Activated gamma-delta T cell treated with Interleukin-2 at 50 U/mL for 16 hours (primary cell): ENCODE data around the gene TMPRSS11F.

Experiments
- DNase-seq: peaks from one replicate; pipeline ENCODE4 v3.0.0-alpha.2; 2020

Gene TMPRSS11F

DNA sequence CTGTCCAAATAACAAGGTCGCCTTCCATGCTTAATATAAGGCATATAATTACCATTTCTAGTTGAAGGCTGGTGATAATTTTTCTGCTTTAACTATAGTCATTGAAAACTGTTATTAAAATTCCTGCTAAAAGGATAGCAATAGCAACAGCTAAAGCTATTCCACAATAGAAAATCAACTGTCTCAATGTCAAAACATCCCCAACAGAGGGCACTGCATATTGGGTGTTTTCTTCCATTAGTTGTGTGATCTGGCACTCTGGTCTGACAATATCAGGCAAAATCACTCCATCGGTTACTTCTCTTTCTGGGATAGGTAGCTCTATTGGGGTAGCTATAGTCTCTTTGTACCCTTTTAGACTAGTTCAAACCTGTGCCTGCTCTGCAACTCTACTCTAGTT is 53.5 kb downstream of the TMPRSS11F start:
- DNase-seq: no peak

DNA sequence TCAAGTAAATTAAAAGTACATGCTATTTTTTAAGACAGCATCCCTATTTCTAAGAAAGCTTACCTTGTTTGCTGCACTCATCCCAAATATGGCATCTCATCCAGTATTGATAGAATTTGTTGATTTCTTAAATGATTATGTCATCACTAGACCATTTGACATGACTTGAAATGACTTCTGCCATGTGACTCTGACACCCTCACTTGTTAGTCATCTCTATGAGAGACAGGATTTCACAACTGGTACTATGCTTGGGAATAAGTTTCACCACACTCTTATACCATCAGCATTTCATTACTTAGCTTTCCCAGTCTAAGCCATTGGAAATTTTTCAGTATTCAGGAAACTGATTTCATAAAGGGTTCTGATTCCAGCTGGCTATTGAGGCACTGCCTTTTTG is 55.3 kb downstream of the TMPRSS11F start:
- no peak for DNase-seq

DNA sequence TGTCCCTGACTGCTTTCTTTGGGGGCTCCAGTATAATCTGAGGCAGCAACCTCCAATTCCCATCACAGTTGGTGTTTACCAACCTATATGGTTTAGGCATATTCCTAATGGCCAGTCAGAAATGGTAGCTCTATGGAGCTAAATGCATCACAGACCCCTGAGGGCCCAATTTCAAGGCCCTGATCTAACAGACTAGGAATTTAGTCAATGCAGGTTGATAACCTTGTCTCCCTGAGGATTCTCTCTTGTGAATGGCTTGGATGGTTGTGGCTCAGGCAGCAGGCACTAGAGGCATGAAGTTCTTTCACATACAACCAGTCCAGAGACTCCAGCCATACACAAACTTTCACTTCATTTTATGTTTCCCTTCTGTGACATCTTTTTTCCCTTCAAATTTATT is 59.4 kb downstream of the TMPRSS11F start:
- DNase-seq: no peak

DNA sequence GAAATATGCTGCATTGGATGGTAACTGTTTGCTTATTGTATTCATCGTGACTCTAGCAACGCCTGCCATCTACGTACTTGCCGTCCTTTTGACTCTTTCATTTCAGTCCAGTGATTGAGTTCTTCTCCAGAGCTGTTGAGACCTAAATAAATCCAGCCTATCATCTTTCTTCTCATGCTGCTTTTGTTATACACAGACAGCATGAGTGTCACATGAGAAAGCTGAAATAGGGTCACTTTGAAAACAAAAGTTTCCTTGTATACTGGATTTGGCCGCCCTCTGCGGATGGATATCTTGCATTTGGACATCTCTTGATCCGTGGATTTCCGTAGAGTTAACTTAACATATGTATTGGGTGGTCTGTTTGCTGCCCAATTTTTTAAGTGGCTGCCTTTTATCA is 67.2 kb downstream of the TMPRSS11F start:
- no peak for DNase-seq

DNA sequence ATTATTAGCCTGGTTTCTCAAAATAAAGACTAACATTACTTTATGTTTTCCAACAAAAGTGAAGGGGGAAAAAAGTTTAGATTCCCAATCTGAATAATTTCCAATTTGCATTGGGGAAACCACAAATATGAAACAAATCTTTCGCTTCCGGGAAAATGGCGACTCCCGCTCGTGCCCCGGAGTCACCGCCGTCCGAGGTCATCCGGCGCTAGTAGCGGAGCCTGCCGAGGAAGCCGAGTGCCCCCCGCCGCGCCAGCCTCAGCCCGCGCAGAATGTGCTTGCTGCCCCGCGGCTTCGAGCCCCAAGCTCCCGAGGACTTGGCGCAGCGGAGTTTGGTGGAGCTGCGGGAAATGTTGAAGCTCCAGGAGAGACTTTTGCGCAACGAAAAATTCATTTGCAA is 91.4 kb downstream of the TMPRSS11F start:
- DNase-seq: no peak

DNA sequence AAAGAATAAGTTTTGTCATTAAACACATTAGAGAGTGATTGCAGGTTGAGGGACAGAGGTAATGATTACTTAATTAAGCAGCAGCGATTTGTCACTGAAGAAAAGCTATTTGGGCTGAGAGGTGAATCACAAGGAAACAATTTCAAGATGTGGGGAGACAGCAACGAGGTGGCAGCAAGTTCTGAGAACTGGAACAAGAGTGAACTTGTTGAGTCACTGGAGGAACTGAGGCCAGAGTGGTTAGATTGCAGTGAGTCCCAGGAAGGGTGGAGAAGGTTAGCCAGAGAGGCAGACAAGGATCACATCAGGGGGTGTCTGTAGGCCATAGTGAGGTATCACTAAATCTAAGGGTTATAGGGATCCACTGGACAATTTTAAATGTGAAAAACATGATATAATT is 108.5 kb downstream of the TMPRSS11F start:
- no peak for DNase-seq

DNA sequence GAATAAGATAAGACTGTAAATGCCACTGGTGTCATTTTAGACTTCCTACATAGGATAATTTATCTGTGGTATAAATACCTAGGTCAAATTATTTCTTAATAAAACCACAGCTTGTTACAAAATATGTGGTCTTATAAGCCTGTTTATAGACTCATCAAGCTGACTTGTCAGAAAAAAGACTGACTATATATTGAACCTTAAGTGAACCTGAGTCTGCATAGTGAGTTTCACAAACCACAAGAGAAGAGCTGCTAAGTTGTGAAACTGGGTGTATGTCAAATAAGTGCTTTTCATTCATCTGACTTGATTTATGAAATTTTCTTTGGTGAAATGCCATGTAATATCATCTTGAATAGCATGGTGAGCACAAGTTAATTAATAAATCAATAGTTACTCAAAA is 118.0 kb downstream of the TMPRSS11F start:
- DNase-seq: no peak
